Stimulated activated naive B cell treated with anti-CD40 and anti-IgM and Interleukin-4, amounts not matched to agents 10 μg/mL and 1 μg/mL and 100 μg/mL, for 72 hours (primary cell): Measurements from ENCODE around the gene KCNT2.
"Not testable (repeated sequence)": the region's sequence is repeated elsewhere in the genome, so short reads cannot be mapped to it uniquely, and the experiment has no call there.

ENCODE experiments used
- ATAC-seq, 2 donors: fragments of 150-1000 bp; cut with Tn5 transposase; replicated peaks; 2 replicates each; pipeline ENCODE4 v1.10.0; 2021; ENCODE audit warnings: moderate library complexity in 1 of 2
- DNase-seq: peaks from one replicate; pipeline ENCODE4 v3.0.0; 2021
- H3K27ac Mint-ChIP-seq: one replicate; pipeline ENCODE4 v1.8.0; 2022; ENCODE audit warnings: mild to moderate bottlenecking, mixed read lengths
- H3K27me3 Mint-ChIP-seq, 2 donors: one replicate each; pipeline ENCODE4 v1.8.0; 2022; ENCODE audit warnings: mixed read lengths in 2 of 2
- H3K36me3 Mint-ChIP-seq, 2 donors: one replicate each; pipeline ENCODE4 v1.8.0; 2022; ENCODE audit warnings: mixed read lengths in 2 of 2, mild to moderate bottlenecking in 1 of 2
- H3K4me1 Mint-ChIP-seq, 2 donors: one replicate each; pipeline ENCODE4 v1.8.0; 2022; ENCODE audit warnings: mixed read lengths in 2 of 2, mild to moderate bottlenecking in 1 of 2
- H3K4me3 Mint-ChIP-seq, 2 donors: one replicate each; pipeline ENCODE4 v1.8.0; 2022; ENCODE audit warnings: mild to moderate bottlenecking in 2 of 2, mixed read lengths in 2 of 2, moderate library complexity in 1 of 2
- H3K9me3 Mint-ChIP-seq, 2 donors: one replicate each; pipeline ENCODE4 v1.8.0; 2022; ENCODE audit warnings: mixed read lengths in 2 of 2, mild to moderate bottlenecking in 1 of 2

Gene KCNT2

GRCh38 chr1:196302420-196302819, 305.8 kb downstream of the KCNT2 start:
- Mint-ChIP-seq H3K27ac (no peak overlapping the region), H3K4me1 (no peaks in the 10 kb centered on the region), H3K27me3 (no peaks in the 10 kb centered on the region), H3K36me3 (no peaks in the 10 kb centered on the region), H3K4me3 (no peak overlapping the region), H3K9me3 (no peaks in the 10 kb centered on the region)
- ATAC-seq (no peak), DNase-seq (no peak)

DNA sequence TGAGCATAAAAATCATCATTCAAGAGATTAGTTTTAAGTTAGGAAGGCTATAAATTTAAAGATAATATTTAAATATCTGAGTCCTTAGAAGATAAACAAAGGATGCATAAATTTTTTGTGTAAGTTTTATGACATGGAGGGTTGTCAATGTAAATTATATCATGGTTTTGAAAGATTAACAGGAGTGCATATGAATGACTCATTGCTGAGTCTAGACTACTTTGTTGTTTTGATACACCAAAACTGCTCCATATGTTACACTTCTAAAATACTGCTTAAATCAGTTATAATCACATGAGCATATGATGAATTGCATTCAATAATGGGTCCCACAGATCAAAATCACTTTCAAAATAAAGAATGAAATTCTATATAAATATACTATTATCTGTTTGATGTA, 312.5 kb downstream of the KCNT2 start:
- ATAC-seq, result no peak
- Mint-ChIP-seq H3K36me3 (no peaks in the 10 kb centered on the region), H3K27me3 (peaks cover 0 to 6% of the 10 kb centered on the region in 2 donors), H3K27ac (no peak overlapping the region), H3K4me3 (no peak overlapping the region), H3K9me3 (peaks cover 0 to 7% of the 10 kb centered on the region in 2 donors), H3K4me1 (no peaks in the 10 kb centered on the region)
- no peak for DNase-seq

DNA sequence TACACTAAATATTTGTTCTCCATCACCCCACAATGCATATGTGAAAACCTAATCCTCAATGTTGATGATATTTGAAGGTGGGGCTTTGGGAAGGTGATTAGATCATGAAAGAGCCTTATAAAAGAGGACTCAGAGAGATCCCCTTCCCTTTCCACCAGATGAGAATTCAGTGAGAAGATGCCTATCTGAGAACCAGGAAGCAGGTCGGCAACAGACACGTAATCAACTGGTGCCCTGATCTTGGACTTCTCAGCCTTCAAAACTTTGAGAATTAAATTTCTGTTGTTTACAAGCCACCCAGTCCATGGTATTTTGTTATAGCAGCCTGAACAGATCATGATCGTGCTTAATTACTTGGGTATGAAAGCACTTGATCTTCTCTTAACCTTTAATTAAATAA, 329.4 kb downstream of the KCNT2 start:
- no peak overlapping the region for H3K27ac Mint-ChIP-seq
- ATAC-seq, result no peak
- H3K4me1 Mint-ChIP-seq, result no peaks in the 10 kb centered on the region
- DNase-seq, result no peak
- H3K9me3 Mint-ChIP-seq, result no peaks in the 10 kb centered on the region
- no peaks in the 10 kb centered on the region for H3K36me3 Mint-ChIP-seq
- H3K4me3 Mint-ChIP-seq, result no peak overlapping the region
- H3K27me3 Mint-ChIP-seq, result no peaks in the 10 kb centered on the region

DNA sequence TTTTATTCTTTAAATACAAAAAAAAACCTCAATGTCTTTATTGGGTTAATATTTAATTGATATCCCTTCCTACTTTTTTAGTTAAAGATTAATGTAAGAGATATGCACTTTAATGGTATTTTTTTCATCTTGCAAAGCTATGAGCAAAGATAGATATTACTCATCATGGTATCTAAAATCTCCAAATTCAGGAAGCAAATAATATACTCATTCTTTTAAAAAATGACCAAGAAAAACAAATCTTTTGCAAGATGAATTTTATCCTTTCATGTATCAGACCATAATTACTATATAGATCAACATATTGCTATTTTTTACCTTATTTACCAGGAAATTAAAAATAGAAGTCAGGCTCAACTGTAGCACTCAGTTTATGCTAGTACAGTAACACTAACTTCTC, 330.4 kb downstream of the KCNT2 start:
- no peak overlapping the region for H3K27ac Mint-ChIP-seq
- H3K4me3 Mint-ChIP-seq, result no peak overlapping the region
- ATAC-seq, result no peak
- no peak for DNase-seq
- H3K36me3 Mint-ChIP-seq, result no peaks in the 10 kb centered on the region
- H3K9me3 Mint-ChIP-seq, result no peaks in the 10 kb centered on the region
- H3K4me1 Mint-ChIP-seq, result no peaks in the 10 kb centered on the region
- no peaks in the 10 kb centered on the region for H3K27me3 Mint-ChIP-seq

- Mint-ChIP-seq H3K4me3 (no peak overlapping the region), H3K9me3 (no peaks in the 10 kb centered on the region), H3K27me3 (peaks cover 6 to 10% of the 10 kb centered on the region in 2 donors), H3K4me1 (no peaks in the 10 kb centered on the region), H3K36me3 (no peaks in the 10 kb centered on the region), H3K27ac (no peak overlapping the region)
- ATAC-seq, result no peak
- no peak for DNase-seq
These were observed 336.9 kb downstream of the KCNT2 start for GRCh38 chr1:196271212-196271947.

DNA sequence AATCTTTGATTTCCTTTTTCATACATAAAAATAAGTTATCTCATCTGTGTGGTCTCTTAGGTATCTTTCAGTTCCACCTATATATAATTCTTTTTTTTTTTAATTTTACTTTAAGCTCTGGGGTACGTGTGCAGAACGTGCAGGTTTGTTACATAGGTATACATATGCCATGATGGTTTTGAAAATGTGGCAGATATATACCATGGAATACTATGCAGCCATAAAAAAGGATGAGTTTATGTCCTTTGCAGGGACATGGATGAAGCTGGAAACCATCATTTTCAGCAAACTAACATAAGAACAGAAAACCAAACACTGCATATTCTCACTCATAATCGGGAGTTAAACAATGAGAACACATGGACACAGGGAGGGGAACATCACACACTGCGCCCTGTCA, 345.2 kb downstream of the KCNT2 start:
- H3K4me1 Mint-ChIP-seq, H3K36me3 Mint-ChIP-seq, DNase-seq, H3K4me3 Mint-ChIP-seq, H3K27ac Mint-ChIP-seq, ATAC-seq, H3K9me3 Mint-ChIP-seq: not testable (repeated sequence)
- peaks cover 11 to 15% of the 10 kb centered on the region in 2 donors for H3K27me3 Mint-ChIP-seq

- ATAC-seq, result no peak
- DNase-seq, result no peak
- H3K4me3 Mint-ChIP-seq, result no peak overlapping the region
- peaks cover 4 to 8% of the 10 kb centered on the region in 2 donors for H3K27me3 Mint-ChIP-seq
- H3K27ac Mint-ChIP-seq, result no peak overlapping the region
- no peaks in the 10 kb centered on the region for H3K9me3 Mint-ChIP-seq
- H3K36me3 Mint-ChIP-seq, result no peaks in the 10 kb centered on the region
- no peaks in the 10 kb centered on the region for H3K4me1 Mint-ChIP-seq
These were observed 348.0 kb downstream of the KCNT2 start for GRCh38 chr1:196260270-196260669.

DNA sequence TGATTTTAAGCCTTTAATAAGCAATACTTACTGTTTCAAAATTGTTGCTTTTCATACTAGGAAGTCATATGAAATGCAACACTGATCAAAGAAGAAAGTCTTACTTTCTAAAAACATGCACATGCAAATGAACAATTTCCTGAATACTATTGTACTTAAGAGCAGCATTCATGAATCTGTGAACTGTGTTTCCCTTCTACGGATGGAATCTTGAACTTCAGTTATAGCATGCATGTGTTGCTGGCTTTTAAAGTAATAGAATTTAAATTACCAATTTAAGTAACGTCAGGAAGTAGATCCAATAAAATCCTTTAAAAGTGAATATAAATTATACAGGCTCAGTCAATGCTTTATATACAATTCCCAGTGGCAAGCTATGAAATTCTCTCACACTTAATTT, 348.9 kb downstream of the KCNT2 start:
- H3K4me1 Mint-ChIP-seq, result no peaks in the 10 kb centered on the region
- no peak for ATAC-seq
- H3K9me3 Mint-ChIP-seq, result no peaks in the 10 kb centered on the region
- H3K27me3 Mint-ChIP-seq, result no peaks in the 10 kb centered on the region
- H3K4me3 Mint-ChIP-seq, result no peak overlapping the region
- H3K36me3 Mint-ChIP-seq, result no peaks in the 10 kb centered on the region
- no peak for DNase-seq
- no peak overlapping the region for H3K27ac Mint-ChIP-seq

- no peak for ATAC-seq
- no peak overlapping the region for H3K4me3 Mint-ChIP-seq
- H3K4me1 Mint-ChIP-seq, result no peaks in the 10 kb centered on the region
- no peak for DNase-seq
- peaks cover 0 to 6% of the 10 kb centered on the region in 2 donors for H3K27me3 Mint-ChIP-seq
- H3K27ac Mint-ChIP-seq, result no peak overlapping the region
- no peaks in the 10 kb centered on the region for H3K36me3 Mint-ChIP-seq
- no peaks in the 10 kb centered on the region for H3K9me3 Mint-ChIP-seq
These were observed 352.5 kb downstream of the KCNT2 start for GRCh38 chr1:196255762-196256161.

DNA sequence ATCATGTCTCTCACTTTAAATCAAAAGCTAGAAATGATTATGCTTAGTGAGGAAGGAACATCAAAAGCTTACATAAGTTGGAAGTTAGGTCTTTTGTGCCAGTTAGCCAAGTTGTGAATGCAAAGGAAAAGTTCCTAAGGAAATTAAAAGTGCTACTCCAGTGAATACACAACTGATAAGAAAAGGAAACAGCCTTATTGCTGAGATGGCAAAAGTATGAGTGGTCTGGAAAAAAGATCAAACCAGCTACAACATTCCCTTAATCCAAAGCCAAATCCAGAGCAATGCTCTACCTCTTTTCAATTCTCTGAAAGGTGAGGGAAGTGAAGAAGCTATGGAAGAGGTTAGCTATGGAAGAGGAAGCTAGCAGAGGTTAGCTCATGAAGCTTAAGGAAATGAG, 378.7 kb downstream of the KCNT2 start:
- no peaks in the 10 kb centered on the region for H3K27me3 Mint-ChIP-seq
- no peak overlapping the region for H3K27ac Mint-ChIP-seq
- H3K4me3 Mint-ChIP-seq, result no peak overlapping the region
- H3K4me1 Mint-ChIP-seq, result no peaks in the 10 kb centered on the region
- ATAC-seq, result no peak
- no peak for DNase-seq
- peaks cover 0 to 9% of the 10 kb centered on the region in 2 donors for H3K9me3 Mint-ChIP-seq
- peaks cover 0 to 4% of the 10 kb centered on the region in 2 donors for H3K36me3 Mint-ChIP-seq

DNA sequence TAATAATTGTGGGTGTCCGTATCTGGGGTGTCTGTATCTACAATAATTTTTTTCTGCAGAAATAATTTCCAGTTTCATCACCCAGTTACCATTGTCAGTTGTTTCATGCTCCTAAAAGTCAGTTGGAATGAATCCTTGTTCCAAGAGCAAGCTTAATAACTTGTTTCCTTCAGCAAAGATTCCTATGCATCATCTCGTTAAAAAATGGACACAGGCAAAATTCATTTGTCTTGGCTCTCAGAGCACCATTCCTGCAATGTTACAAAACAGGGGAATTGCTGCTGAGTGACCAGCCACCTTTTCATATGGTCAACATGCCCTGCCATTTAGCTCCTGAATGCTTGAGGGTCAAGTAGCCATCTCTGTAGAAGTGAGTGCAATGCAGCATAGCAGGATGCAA, 393.4 kb downstream of the KCNT2 start:
- Mint-ChIP-seq H3K36me3 (no peaks in the 10 kb centered on the region), H3K4me3 (no peak overlapping the region), H3K9me3 (no peaks in the 10 kb centered on the region), H3K27me3 (no peaks in the 10 kb centered on the region), H3K27ac (no peak overlapping the region), H3K4me1 (no peaks in the 10 kb centered on the region)
- DNase-seq, result no peak
- no peak for ATAC-seq

- Mint-ChIP-seq H3K4me1 (no peaks in the 10 kb centered on the region), H3K27me3 (no peaks in the 10 kb centered on the region), H3K4me3 (no peak overlapping the region), H3K27ac (no peak overlapping the region), H3K36me3 (no peaks in the 10 kb centered on the region), H3K9me3 (peaks cover 2 to 3% of the 10 kb centered on the region in 2 donors)
- DNase-seq (no peak), ATAC-seq (no peak)
These were observed 398.3 kb downstream of the KCNT2 start for GRCh38 chr1:196209983-196210382.

DNA sequence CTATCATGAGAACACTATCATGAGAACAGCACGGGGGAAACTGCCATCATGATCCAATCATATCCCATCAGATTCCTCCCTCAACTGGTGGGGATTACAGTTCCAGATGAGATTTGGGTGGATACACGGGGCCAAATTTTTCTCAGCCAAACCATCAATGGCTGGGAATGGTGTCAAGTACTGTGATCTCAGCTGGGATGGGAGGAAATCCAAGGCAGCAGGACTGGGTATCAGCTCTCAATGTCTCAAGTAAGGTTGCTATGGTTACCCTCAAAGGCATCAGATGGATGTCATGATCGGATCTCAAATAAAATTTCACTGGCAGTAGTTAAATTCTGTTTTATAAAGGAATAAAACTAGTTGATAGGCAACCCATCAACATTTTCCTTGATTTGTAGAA, 399.0 kb downstream of the KCNT2 start:
- Mint-ChIP-seq H3K36me3 (no peaks in the 10 kb centered on the region), H3K27ac (no peak overlapping the region), H3K4me1 (no peaks in the 10 kb centered on the region), H3K27me3 (no peaks in the 10 kb centered on the region), H3K9me3 (peaks cover 2 to 3% of the 10 kb centered on the region in 2 donors), H3K4me3 (no peak overlapping the region)
- ATAC-seq (no peak), DNase-seq (no peak)

DNA sequence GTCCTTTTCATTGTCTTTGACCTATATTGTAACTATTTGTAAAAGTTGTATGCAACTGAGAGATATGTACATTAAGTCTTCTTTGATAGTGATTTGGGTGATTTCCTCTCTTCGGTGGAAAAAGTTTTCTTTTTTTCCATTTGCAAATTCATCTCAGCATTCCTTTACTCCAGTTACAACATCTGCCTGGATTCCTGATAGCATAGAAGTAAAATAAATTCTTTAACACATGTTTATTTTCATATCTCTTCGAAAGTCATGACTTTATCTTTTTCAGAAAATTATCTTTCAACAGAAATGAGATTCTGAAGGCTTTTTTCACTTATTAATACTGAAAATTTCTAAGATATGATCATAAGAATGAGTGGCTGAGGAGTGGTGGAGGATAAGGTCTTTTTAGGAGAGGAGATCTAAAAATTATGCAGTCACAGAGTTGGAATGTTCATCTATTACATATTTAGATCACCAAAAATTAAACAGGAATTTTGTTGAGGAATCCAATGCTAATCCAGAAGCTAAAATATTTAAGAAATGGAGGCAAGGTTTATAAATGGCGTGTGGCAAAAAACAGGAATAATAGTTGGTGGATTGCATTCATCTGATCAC, 400.5 kb downstream of the KCNT2 start:
- DNase-seq, result no peak
- no peaks in the 10 kb centered on the region for H3K27me3 Mint-ChIP-seq
- no peaks in the 10 kb centered on the region for H3K4me1 Mint-ChIP-seq
- H3K4me3 Mint-ChIP-seq, result no peak overlapping the region
- peaks cover 2 to 3% of the 10 kb centered on the region in 2 donors for H3K9me3 Mint-ChIP-seq
- H3K36me3 Mint-ChIP-seq, result no peaks in the 10 kb centered on the region
- no peak overlapping the region for H3K27ac Mint-ChIP-seq
- ATAC-seq, result no peak

DNA sequence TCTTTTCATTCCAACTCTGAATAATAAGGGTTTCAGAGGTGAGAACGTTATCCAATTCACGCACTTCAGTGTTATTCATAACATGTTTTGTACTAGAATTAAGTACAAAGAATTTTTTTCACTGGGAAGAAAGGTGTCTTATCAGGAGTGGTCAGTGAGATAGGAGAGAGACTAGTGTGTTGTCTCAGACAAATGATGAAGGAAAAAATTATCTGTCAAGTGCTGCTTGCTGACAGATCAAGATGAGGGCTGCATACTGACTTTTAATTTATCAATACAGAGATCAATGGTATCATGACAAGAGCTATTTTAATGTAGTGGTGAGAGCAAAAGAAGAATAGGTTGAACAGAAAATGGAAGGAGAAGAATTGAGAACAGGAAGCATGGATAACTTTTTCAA, 402.4 kb downstream of the KCNT2 start:
- Mint-ChIP-seq H3K27me3 (no peaks in the 10 kb centered on the region), H3K4me1 (no peaks in the 10 kb centered on the region), H3K4me3 (no peak overlapping the region), H3K36me3 (no peaks in the 10 kb centered on the region), H3K27ac (no peak overlapping the region), H3K9me3 (peaks cover 2 to 3% of the 10 kb centered on the region in 2 donors)
- DNase-seq (no peak), ATAC-seq (no peak)
